Measurements from ENCODE around the gene CYP19A1.

Gene CYP19A1

DNA sequence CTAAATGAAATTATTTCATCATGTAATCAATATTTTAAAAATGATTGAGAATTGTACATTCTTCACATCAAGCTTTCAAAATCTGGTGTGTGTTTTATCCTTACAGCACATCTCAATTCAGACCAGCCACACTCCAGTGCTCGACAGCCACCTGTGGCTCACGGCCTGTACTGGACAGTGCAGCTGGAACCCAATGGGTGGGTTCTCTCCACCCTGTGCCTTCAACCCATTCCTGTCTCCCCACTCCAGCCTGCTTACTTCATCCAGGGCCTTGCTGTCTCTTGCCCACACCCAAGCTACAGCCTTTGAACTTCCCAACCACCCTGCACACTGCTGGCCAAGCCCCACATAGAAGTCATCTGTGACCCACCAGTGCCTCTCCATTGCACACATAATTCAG is 17.6 kb downstream of the CYP19A1 start:
- Mint-ChIP-seq H3K27me3 (ENCODE audit: low read depth, poor library complexity) (peaks cover 12% of the 10 kb centered on the region), H3K4me1 (peaks cover 9% of the 10 kb centered on the region), H3K4me3 (no peak overlapping the region), H3K36me3 (ENCODE audit: low read depth) (no peaks in the 10 kb centered on the region), H3K9me3 (no peaks in the 10 kb centered on the region), H3K27ac (no peak overlapping the region)
- no peak for DNase-seq
- TF ChIP-seq, protein P1, sequence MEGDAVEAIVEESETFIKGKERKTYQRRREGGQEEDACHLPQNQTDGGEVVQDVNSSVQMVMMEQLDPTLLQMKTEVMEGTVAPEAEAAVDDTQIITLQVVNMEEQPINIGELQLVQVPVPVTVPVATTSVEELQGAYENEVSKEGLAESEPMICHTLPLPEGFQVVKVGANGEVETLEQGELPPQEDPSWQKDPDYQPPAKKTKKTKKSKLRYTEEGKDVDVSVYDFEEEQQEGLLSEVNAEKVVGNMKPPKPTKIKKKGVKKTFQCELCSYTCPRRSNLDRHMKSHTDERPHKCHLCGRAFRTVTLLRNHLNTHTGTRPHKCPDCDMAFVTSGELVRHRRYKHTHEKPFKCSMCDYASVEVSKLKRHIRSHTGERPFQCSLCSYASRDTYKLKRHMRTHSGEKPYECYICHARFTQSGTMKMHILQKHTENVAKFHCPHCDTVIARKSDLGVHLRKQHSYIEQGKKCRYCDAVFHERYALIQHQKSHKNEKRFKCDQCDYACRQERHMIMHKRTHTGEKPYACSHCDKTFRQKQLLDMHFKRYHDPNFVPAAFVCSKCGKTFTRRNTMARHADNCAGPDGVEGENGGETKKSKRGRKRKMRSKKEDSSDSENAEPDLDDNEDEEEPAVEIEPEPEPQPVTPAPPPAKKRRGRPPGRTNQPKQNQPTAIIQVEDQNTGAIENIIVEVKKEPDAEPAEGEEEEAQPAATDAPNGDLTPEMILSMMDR (IDR thresholded peaks at IDR 0.05): no peak

DNA sequence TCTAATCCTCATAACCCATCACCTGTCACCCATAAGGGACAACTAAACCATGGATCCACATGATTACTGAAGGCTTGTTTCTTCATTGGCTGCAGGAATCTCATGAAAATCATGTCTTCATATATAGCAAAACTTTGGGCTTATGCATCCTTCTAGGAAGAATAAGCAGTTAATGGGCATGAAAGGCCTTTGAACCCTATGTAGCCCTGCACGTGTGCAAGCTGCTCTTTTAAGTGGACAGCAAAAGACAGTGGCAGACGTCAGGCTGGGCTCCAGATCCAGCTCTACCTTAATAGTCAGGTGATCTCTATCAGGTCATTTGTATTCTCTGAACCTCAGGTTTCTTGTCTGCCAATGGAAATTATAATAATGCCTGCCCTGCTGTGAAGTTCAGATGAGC is 18.9 kb downstream of the CYP19A1 start:
- no peak overlapping the region for H3K4me3 Mint-ChIP-seq
- H3K27ac Mint-ChIP-seq: no peak overlapping the region

DNA sequence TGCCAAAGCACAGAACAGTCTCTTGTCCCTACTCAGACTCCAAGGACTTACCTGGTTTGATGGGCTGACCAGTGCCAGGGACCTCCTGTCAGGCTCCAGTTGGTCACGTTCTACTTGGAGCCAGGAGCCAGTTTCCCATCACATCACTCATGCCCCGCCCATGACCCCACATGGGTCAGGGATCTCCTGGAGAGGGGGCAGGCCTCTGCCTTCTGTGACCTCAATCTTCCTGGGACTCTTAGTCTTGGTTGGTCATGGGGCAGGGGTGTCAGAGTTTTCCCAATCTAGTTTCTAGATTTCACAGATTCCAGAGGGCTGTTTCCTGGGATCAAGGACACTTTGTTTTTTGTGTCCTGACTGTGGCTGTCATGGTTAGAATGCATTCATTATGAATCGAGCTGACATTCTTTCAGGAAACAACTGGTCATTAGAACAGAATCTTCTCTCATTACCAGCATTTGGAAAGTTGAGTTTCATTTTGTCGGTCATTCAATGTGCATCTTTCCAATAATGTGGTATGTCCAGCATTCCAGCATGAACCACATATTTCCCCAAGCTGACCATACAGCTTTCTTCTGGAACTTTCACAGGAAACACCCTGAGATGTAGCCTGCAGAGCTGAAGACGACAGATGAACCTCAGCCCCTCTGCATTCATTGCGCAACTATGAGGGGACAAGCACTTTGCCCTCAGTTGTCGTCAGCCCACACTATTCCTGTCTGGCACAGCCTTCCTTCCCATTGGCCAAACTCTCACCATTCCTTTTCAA is 19.8 kb downstream of the CYP19A1 start:
- H3K4me3 Mint-ChIP-seq: no peak overlapping the region
- H3K4me1 Mint-ChIP-seq: peaks cover 12% of the 10 kb centered on the region
- TF ChIP-seq, protein P1 (IDR thresholded peaks at IDR 0.05): no peak
- H3K27me3 Mint-ChIP-seq (ENCODE audit: low read depth, poor library complexity): peaks cover 7% of the 10 kb centered on the region
- DNase-seq: no peak
- H3K27ac Mint-ChIP-seq: no peak overlapping the region
- no peaks in the 10 kb centered on the region for H3K36me3 Mint-ChIP-seq (ENCODE audit: low read depth)
- no peaks in the 10 kb centered on the region for H3K9me3 Mint-ChIP-seq

More for the DNA sequence above, 18.9 kb downstream of the CYP19A1 start:
- Mint-ChIP-seq H3K36me3 (ENCODE audit: low read depth) (no peaks in the 10 kb centered on the region), H3K9me3 (no peaks in the 10 kb centered on the region), H3K27me3 (ENCODE audit: low read depth, poor library complexity) (peaks cover 10% of the 10 kb centered on the region), H3K4me1 (peaks cover 13% of the 10 kb centered on the region)
- DNase-seq: no peak
- TF ChIP-seq, protein P1 (IDR thresholded peaks at IDR 0.05): no peak

DNA sequence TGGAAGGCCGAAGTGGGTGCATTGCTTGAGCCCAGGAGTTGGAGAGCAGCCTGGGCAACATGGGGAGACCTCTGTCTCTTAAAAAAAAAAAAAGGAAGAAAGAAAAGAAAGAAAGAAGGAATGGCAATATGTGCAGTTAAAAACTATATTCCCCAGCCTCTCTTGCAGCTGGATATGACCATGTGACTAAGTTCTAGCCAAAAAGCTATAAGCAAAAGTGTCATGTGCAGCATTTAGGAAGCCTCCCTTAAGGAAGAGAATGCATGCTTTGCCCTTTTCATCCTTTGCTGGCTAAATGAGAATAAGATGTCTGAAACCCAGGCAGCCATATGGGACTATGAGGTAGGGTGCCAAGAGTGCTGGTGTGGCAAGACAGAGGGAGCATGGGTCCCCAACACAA is 21.8 kb downstream of the CYP19A1 start:
- Mint-ChIP-seq H3K4me1 (peaks cover 14% of the 10 kb centered on the region), H3K36me3 (ENCODE audit: low read depth) (no peaks in the 10 kb centered on the region), H3K27me3 (ENCODE audit: low read depth, poor library complexity) (peaks cover 3% of the 10 kb centered on the region), H3K9me3 (no peaks in the 10 kb centered on the region), H3K4me3 (no peak overlapping the region), H3K27ac (no peak overlapping the region)
- TF ChIP-seq, protein P1 (IDR thresholded peaks at IDR 0.05): no peak
- no peak for DNase-seq

DNA sequence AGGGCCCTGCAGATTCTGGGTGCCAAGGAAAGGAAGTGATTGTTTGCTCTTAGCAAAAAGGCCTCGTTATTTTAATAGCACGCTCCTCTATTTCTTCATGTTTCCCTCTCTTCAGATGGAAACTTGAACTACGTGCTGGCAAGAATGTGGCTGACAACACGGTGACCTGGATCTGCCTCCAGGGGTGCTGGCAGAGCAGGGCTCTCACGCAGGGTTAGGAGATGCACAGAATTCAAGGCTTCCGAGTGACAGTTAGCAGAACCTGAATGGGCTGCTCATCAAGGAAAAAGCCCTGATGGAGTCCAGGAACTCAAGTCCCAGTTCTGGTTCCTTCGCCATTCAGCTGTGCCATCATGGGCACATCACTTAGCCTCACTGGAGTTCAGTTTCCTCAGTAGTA is 22.7 kb downstream of the CYP19A1 start:
- no peak overlapping the region for H3K27ac Mint-ChIP-seq
- DNase-seq: no peak
- no peak overlapping the region for H3K4me3 Mint-ChIP-seq
- H3K27me3 Mint-ChIP-seq (ENCODE audit: low read depth, poor library complexity): peaks cover 3% of the 10 kb centered on the region
- no peaks in the 10 kb centered on the region for H3K9me3 Mint-ChIP-seq
- peaks cover 23% of the 10 kb centered on the region for H3K4me1 Mint-ChIP-seq
- H3K36me3 Mint-ChIP-seq (ENCODE audit: low read depth): no peaks in the 10 kb centered on the region
- TF ChIP-seq, protein P1 (IDR thresholded peaks at IDR 0.05): no peak
